Stimulated activated naive B cell treated with anti-CD40 and anti-IgM and Interleukin-4, amounts not matched to agents 10 μg/mL and 1 μg/mL and 100 μg/mL, for 72 hours (primary cell): ENCODE measurements around the gene PTPRH.
A peak's percentile ranks its signal among the peaks of the same experiment; 100 is the strongest.

Experiments used
- ATAC-seq, 2 donors: fragments of 150-1000 bp; cut with Tn5 transposase; replicated peaks; 2 replicates each; pipeline ENCODE4 v1.10.0; 2021; ENCODE audit warnings: moderate library complexity in 1 of 2
- DNase-seq: peaks from one replicate; pipeline ENCODE4 v3.0.0; 2021
- H3K27ac Mint-ChIP-seq: one replicate; pipeline ENCODE4 v1.8.0; 2022; ENCODE audit warnings: mild to moderate bottlenecking, mixed read lengths
- H3K27me3 Mint-ChIP-seq, 2 donors: one replicate each; pipeline ENCODE4 v1.8.0; 2022; ENCODE audit warnings: mixed read lengths in 2 of 2
- H3K36me3 Mint-ChIP-seq, 2 donors: one replicate each; pipeline ENCODE4 v1.8.0; 2022; ENCODE audit warnings: mixed read lengths in 2 of 2, mild to moderate bottlenecking in 1 of 2
- H3K4me1 Mint-ChIP-seq, 2 donors: one replicate each; pipeline ENCODE4 v1.8.0; 2022; ENCODE audit warnings: mixed read lengths in 2 of 2, mild to moderate bottlenecking in 1 of 2
- H3K4me3 Mint-ChIP-seq, 2 donors: one replicate each; pipeline ENCODE4 v1.8.0; 2022; ENCODE audit warnings: mild to moderate bottlenecking in 2 of 2, mixed read lengths in 2 of 2, moderate library complexity in 1 of 2
- H3K9me3 Mint-ChIP-seq, 2 donors: one replicate each; pipeline ENCODE4 v1.8.0; 2022; ENCODE audit warnings: mixed read lengths in 2 of 2, mild to moderate bottlenecking in 1 of 2

Gene PTPRH

GRCh38 chr19:55250262-55251036 lies 41.1 kb upstream of the PTPRH start:
- ATAC-seq = no peak
- DNase-seq = no peak
- H3K9me3 Mint-ChIP-seq = no peaks in the 10 kb centered on the region
- peaks cover 13 to 34% of the 10 kb centered on the region in 2 donors for H3K36me3 Mint-ChIP-seq
- H3K4me3 Mint-ChIP-seq = peak overlapping the region; percentile 85 to 98
- H3K27ac Mint-ChIP-seq = peak overlapping the region; percentile 98
- peaks cover 46 to 81% of the 10 kb centered on the region in 2 donors for H3K4me1 Mint-ChIP-seq
- no peaks in the 10 kb centered on the region for H3K27me3 Mint-ChIP-seq

GRCh38 chr19:55249841-55250240 lies 40.5 kb upstream of the PTPRH start:
- ATAC-seq = no peak
- peaks cover 46 to 75% of the 10 kb centered on the region in 2 donors for H3K4me1 Mint-ChIP-seq

DNA sequence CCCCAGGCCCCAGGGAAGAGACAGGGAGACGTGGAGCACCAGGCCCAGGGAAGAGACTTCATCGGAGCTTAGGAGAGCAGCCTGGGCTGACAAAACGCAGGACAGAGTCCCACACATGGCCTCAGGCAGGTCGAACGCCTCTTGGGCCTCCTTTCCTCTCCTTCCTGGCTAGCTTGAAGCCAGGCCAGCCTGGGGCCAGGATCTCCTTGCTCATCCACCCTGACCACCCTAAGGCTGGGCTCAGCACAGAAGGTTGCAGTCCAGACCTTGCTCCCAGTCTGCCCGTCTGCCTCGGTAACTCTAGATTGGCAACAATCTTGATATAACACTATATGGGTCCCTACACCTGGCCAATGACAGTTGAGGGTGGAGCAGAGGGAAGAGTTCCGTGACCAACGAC lies 39.4 kb upstream of the PTPRH start:
- Mint-ChIP-seq H3K9me3 (no peaks in the 10 kb centered on the region), H3K4me1 (peaks cover 39 to 63% of the 10 kb centered on the region in 2 donors), H3K27ac (peak overlapping the region; percentile 87), H3K4me3 (no peak overlapping the region), H3K27me3 (no peaks in the 10 kb centered on the region), H3K36me3 (peaks cover 23 to 35% of the 10 kb centered on the region in 2 donors)
- DNase-seq (no peak), ATAC-seq (no peak)

More at GRCh38 chr19:55249841-55250240, 40.5 kb upstream of the PTPRH start:
- no peaks in the 10 kb centered on the region for H3K9me3 Mint-ChIP-seq
- no peak overlapping the region for H3K27ac Mint-ChIP-seq
- H3K36me3 Mint-ChIP-seq = peaks cover 15 to 29% of the 10 kb centered on the region in 2 donors
- DNase-seq = no peak
- no peaks in the 10 kb centered on the region for H3K27me3 Mint-ChIP-seq
- no peak overlapping the region for H3K4me3 Mint-ChIP-seq

DNA sequence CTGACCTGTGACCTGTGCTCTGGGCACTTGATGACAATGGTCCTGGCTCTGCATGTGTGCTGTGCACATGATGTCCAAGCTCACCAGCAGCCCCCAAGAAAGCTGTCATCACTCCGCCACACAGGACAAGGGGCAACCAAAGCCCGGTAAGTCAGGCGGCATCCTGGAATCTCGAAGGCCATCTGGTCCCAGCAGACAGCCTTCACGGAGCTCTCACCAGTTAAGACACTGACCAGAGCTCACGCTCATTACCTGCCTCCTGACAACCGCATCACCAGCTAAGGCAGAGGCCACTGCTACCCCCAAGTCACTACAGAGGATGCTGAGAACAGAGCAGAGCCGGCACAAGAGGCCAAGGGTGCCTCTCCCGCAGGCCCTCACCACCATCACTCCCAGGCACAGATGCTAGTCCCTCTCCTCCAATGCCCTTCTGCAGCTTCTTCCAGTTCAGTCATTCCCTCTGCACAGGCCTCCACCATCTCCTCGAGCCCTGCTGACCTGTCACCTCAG lies 38.9 kb upstream of the PTPRH start:
- H3K4me3 Mint-ChIP-seq = no peak overlapping the region

DNA sequence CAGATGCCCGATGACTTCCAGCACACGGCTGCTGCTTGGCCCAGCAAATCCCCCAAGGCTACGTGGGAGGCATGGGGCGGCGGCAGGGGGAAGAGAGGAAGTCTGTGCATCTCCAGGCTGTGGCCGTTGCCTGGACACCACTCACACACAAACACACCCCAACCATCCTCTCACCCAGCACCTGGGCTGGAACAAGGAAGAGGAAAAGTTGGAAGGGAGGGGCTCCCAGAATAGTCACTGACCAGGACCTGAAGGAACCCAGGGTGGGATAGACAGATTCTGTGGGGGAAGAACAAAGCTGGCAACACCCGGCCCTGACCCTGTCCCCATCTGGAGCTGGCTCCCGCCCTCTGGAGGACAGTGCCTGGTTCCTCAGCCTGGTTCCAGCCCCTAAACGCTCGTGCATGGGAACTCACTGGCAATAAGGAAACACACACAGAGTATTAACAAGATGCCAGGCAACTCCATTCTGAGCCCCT lies 38.4 kb upstream of the PTPRH start:
- ATAC-seq = no peak
- no peak for DNase-seq
- Mint-ChIP-seq H3K27ac (no peak overlapping the region), H3K4me3 (no peak overlapping the region), H3K4me1 (peaks cover 30 to 55% of the 10 kb centered on the region in 2 donors), H3K9me3 (no peaks in the 10 kb centered on the region), H3K27me3 (no peaks in the 10 kb centered on the region), H3K36me3 (peaks cover 26 to 36% of the 10 kb centered on the region in 2 donors)

More for the DNA sequence above, 38.9 kb upstream of the PTPRH start:
- Mint-ChIP-seq H3K36me3 (peaks cover 21 to 33% of the 10 kb centered on the region in 2 donors), H3K9me3 (no peaks in the 10 kb centered on the region), H3K4me1 (peaks cover 34 to 59% of the 10 kb centered on the region in 2 donors), H3K27me3 (no peaks in the 10 kb centered on the region), H3K27ac (peak overlapping the region; percentile 87)
- DNase-seq = no peak
- ATAC-seq = no peak

DNA sequence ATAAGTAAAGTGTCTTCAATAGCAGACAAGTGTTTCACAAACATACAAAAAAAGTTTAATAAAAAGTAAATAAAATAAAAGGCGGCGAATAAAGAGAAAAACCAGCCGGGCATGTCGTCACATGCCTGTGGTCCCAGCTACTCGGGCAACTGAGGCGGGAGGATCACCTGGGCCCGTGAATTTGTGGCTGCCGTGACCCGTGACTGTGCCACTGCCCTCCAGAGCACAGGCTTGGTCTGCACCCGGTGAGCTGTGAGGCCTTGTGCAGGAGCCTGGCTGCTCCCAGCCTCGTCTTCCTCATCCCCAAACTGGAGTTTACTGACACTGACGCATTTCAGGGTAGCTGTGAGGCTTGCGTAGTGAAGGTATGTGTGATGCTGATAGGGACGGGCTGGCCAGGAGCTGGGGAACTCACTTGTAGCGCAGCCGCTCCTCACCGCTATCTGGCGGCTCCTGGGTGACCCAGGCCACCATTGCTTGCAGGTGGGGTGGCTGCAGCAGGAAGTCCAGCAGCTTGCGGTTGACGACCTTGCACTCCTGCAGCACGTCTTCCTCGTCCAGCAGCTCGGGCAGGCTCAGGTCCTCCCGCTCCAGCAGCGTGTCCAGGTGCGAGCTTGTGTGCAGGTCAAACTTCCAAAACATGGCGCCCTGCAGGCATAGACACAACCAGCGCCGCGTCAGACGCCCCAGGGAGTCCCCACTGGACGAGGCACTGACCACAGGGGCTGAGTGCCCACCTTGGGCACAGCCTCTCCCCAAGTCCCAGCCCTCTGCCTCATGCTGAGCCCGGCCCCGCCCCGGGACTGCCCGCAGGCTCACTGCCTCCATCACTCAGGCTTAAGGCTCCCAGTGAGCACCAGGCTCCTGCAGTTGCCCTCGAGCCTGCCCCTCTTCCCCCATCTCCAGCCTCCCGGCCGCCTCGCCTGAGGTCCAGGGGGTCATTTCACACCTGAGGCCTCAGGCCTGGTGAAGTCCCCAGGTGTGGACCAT lies 37.5 kb upstream of the PTPRH start:
- H3K9me3 Mint-ChIP-seq = no peaks in the 10 kb centered on the region
- no peak for DNase-seq
- peaks cover 28 to 48% of the 10 kb centered on the region in 2 donors for H3K4me1 Mint-ChIP-seq
- ATAC-seq = no peak
- no peak overlapping the region for H3K4me3 Mint-ChIP-seq
- H3K27me3 Mint-ChIP-seq = no peaks in the 10 kb centered on the region
- H3K27ac Mint-ChIP-seq = no peak overlapping the region
- peaks cover 29 to 38% of the 10 kb centered on the region in 2 donors for H3K36me3 Mint-ChIP-seq

DNA sequence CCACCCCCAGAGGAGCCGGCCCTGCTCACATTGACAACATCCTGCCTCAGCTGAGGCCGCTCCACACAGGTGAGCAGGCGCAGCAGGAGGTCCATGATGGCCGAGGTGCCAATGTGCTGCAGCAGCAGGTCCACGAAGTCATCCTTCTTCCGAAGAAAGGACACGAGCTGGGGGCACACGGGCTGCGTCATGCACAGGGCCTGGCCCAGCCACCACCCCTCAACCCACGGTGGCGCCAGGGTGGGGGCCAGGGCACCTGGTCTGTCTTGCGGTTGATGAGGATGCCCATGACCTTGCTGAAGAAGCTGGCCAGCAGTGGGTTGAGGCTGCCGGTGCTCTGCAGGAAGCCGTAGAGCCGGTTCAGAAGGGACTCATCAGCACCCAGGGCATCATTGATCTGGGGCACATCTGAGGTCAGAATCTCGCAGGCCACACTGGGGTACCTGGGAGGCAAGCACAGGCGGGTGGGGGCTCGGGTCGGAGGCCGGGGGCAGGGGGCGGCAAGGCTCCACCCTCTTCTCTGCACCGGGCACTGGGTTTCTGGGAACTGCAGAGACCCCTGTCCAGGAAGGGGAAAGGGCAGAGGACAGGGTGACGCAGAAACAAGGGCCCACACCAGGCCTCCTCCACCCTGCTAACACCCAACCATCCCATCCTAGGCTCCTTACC lies 36.1 kb upstream of the PTPRH start:
- DNase-seq (no peak), ATAC-seq (no peak)
- Mint-ChIP-seq H3K4me1 (peaks cover 18 to 34% of the 10 kb centered on the region in 2 donors), H3K36me3 (peaks cover 28 to 35% of the 10 kb centered on the region in 2 donors), H3K27ac (no peak overlapping the region), H3K27me3 (no peaks in the 10 kb centered on the region), H3K4me3 (no peak overlapping the region), H3K9me3 (no peaks in the 10 kb centered on the region)

- H3K27me3 Mint-ChIP-seq = no peaks in the 10 kb centered on the region
- H3K36me3 Mint-ChIP-seq = peaks cover 28 to 38% of the 10 kb centered on the region in 2 donors
- no peak for ATAC-seq
- H3K27ac Mint-ChIP-seq = no peak overlapping the region
- H3K4me1 Mint-ChIP-seq = peaks cover 16 to 24% of the 10 kb centered on the region in 2 donors
- H3K4me3 Mint-ChIP-seq = no peak overlapping the region
- no peak for DNase-seq
- no peaks in the 10 kb centered on the region for H3K9me3 Mint-ChIP-seq
Observed at GRCh38 chr19:55244004-55244680, 34.8 kb upstream of the PTPRH start.

GRCh38 chr19:55242517-55242916 lies 33.2 kb upstream of the PTPRH start:
- DNase-seq (no peak), ATAC-seq (no peak)
- no peaks in the 10 kb centered on the region for H3K27me3 Mint-ChIP-seq
- H3K36me3 Mint-ChIP-seq = peaks cover 28 to 46% of the 10 kb centered on the region in 2 donors
- no peaks in the 10 kb centered on the region for H3K9me3 Mint-ChIP-seq
- H3K27ac Mint-ChIP-seq = no peak overlapping the region
- H3K4me1 Mint-ChIP-seq = peaks cover 6 to 8% of the 10 kb centered on the region in 2 donors
- no peak overlapping the region for H3K4me3 Mint-ChIP-seq

GRCh38 chr19:55241935-55242464 lies 32.7 kb upstream of the PTPRH start:
- ATAC-seq = no peak
- no peak for DNase-seq
- Mint-ChIP-seq H3K4me1 (peaks cover 4 to 6% of the 10 kb centered on the region in 2 donors), H3K9me3 (no peaks in the 10 kb centered on the region), H3K27me3 (no peaks in the 10 kb centered on the region), H3K27ac (no peak overlapping the region), H3K36me3 (peaks cover 32 to 51% of the 10 kb centered on the region in 2 donors), H3K4me3 (no peak overlapping the region)

- H3K4me1 Mint-ChIP-seq = peaks cover 7 to 8% of the 10 kb centered on the region in 2 donors
- no peaks in the 10 kb centered on the region for H3K9me3 Mint-ChIP-seq
- peaks cover 39 to 55% of the 10 kb centered on the region in 2 donors for H3K36me3 Mint-ChIP-seq
Observed at GRCh38 chr19:55241143-55241934, 32.0 kb upstream of the PTPRH start.

DNA sequence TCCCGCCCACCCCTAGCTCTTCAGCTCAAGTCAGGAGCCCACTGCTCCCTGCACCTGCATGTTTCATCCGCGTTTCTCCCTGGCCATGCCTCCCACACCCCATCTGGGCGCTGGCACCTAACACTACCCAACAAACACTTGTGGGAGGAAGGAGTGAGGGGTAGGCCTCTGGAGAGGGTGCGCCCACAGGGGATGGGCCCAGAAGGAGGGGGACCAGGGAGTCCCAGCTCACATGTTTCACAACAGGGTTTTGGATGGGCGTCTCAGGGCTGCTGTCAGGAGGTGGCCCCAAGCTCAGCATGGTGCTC lies 31.4 kb upstream of the PTPRH start:
- DNase-seq = no peak
- Mint-ChIP-seq H3K9me3 (no peaks in the 10 kb centered on the region), H3K36me3 (peaks cover 43 to 57% of the 10 kb centered on the region in 2 donors), H3K4me1 (peaks cover 8 to 10% of the 10 kb centered on the region in 2 donors), H3K27me3 (no peaks in the 10 kb centered on the region), H3K4me3 (no peak overlapping the region), H3K27ac (peak overlapping the region; percentile 37)
- ATAC-seq = no peak

More at GRCh38 chr19:55241143-55241934, 32.0 kb upstream of the PTPRH start:
- ATAC-seq (no peak), DNase-seq (no peak)
- H3K27ac Mint-ChIP-seq = no peak overlapping the region
- H3K27me3 Mint-ChIP-seq = no peaks in the 10 kb centered on the region
- H3K4me3 Mint-ChIP-seq = no peak overlapping the region
